Stimulated activated CD8-positive, alpha-beta memory T cell treated with anti-CD3 and anti-CD28 coated beads, Interleukin-7, amount 100 ng/mL, for 48 hours (primary cell): ENCODE measurements around the gene HUNK.
"Not testable (repeated sequence)": the region's sequence is repeated elsewhere in the genome, so short reads cannot be mapped to it uniquely, and the experiment has no call there.

Source experiments
- DNase-seq, 2 donors: peaks; one replicate each; pipeline ENCODE4 v3.0.0-alpha.2; 2020; ENCODE audit warnings: low read depth in 1 of 2; ENCODE audit errors: extremely low read depth in 1 of 2

HUNK gene

GRCh38 chr21:31993826-31994825, 121.3 kb downstream of the HUNK start:
- DNase-seq: no peak

GRCh38 chr21:31997191-31997590, 124.4 kb downstream of the HUNK start:
- DNase-seq: no peak

GRCh38 chr21:31999810-32000468, 127.1 kb downstream of the HUNK start:
- DNase-seq: no peak

GRCh38 chr21:32001390-32001789, 128.6 kb downstream of the HUNK start:
- no peak for DNase-seq

GRCh38 chr21:32003411-32003810, 130.6 kb downstream of the HUNK start:
- no peak for DNase-seq

- no peak for DNase-seq
Observed at GRCh38 chr21:32004291-32004690, 131.5 kb downstream of the HUNK start.

- DNase-seq: no peak
Observed at GRCh38 chr21:32007456-32007855, 134.6 kb downstream of the HUNK start.

GRCh38 chr21:32008714-32009113, 135.9 kb downstream of the HUNK start:
- no peak for DNase-seq

GRCh38 chr21:32009263-32009662, 136.4 kb downstream of the HUNK start:
- no peak for DNase-seq

- DNase-seq: no peak
Observed at GRCh38 chr21:32015461-32016139, 142.8 kb downstream of the HUNK start.

GRCh38 chr21:32018381-32018780, 145.6 kb downstream of the HUNK start:
- no peak for DNase-seq

GRCh38 chr21:32020564-32020963, 147.7 kb downstream of the HUNK start:
- DNase-seq: no peak

GRCh38 chr21:32021319-32021994, 148.6 kb downstream of the HUNK start:
- no peak for DNase-seq

- DNase-seq: no peak
Observed at GRCh38 chr21:32022146-32022545, 149.3 kb downstream of the HUNK start.

- no peak for DNase-seq
Observed at GRCh38 chr21:32030146-32030652, 157.4 kb downstream of the HUNK start.

- no peak for DNase-seq
Observed at GRCh38 chr21:32034850-32035249, 162.0 kb downstream of the HUNK start.

GRCh38 chr21:32035617-32036016, 162.8 kb downstream of the HUNK start:
- DNase-seq: no peak

- no peak for DNase-seq
Observed at GRCh38 chr21:32036756-32037155, 163.9 kb downstream of the HUNK start.

- not testable (repeated sequence) for DNase-seq
Observed at GRCh38 chr21:32038751-32039150, 165.9 kb downstream of the HUNK start.

- no peak for DNase-seq
Observed at GRCh38 chr21:32043458-32043857, 170.6 kb downstream of the HUNK start.
